ENCODE measurements around the gene DPH1.

The DPH1 gene

DNA sequence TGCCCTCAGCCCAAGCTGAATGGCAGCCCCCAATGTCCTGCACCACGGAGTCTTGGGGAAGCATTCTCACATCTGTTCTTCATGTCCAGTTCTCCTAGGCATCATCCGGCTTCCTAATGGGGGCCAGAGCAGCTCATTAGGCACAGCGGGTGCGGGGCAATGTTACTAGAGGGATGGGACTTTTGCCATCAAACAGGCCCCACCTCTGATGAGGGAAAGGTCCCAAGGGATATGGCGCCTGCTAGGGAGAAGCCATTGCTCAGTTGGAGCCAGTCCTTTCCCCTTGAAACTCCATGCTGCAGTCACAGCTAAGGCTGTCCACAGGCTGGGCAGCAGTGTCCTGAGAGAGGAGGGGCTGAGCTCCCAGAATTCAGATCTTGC lies 1.7 kb upstream of the DPH1 start:
- no peak for DNase-seq

- no peak for DNase-seq
These were observed 1.2 kb upstream of the DPH1 start for GRCh38 chr17:2028737-2029136.

DNA sequence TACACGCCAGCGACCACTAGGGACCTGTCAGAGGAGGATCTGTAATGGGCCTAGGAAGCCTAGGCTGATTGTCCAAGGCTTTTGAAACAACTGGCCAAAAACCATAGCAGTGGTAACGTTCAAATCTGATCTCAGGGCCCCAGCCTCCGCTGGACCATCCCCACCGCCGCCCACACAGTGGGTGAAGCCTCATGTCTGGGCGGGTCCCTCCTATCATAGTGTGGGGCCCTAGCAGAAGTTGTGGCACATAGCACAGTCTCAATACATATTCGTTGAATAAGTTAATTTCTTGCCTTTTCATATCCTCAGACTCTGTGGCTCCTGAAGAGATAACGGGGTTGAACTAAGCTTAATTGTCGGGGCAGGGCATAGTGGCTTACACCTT lies 818 bp downstream of the DPH1 start:
- no peak for DNase-seq

- DNase-seq, result no peak
These were observed 3.2 kb downstream of the DPH1 start for GRCh38 chr17:2033153-2033552.

- no peak for DNase-seq
These were observed 4.2 kb downstream of the DPH1 start for GRCh38 chr17:2034157-2034556.

GRCh38 chr17:2034806-2035540 lies 5.0 kb downstream of the DPH1 start:
- no peak for DNase-seq

GRCh38 chr17:2035541-2036488 lies 5.9 kb downstream of the DPH1 start:
- DNase-seq, result no peak

GRCh38 chr17:2037155-2037554 lies 7.2 kb downstream of the DPH1 start:
- no peak for DNase-seq

DNA sequence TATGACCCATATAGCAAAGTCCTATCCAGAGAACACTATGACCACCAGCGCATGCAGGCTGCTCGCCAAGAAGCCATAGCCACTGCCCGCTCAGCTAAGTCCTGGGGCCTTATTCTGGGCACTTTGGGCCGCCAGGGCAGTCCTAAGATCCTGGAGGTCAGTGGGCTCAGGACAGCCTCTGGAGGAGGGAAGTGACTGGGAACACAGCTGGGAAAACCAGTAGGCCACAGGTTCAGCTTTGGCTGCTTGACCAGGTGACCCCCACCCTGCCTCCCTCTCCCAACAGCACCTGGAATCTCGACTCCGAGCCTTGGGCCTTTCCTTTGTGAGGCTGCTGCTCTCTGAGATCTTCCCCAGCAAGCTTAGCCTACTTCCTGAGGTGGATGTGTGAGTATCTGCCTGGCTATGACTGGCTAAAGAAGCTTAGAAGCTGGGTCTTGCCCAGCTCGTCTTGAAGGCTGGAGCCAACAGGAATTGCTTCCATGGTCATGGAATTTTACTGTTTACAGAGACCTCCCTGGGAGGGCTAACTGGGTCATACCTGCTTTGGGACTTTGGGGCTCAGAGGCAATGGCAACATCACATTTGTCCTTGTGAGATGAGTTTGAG lies 10.4 kb downstream of the DPH1 start:
- DNase-seq, result no peak

- no peak for DNase-seq
These were observed 11.1 kb downstream of the DPH1 start for GRCh38 chr17:2040942-2041560.

GRCh38 chr17:2041561-2042389 lies 11.8 kb downstream of the DPH1 start, which contains the start of gene OVCA2:
Gene OVCA2 (plus strand): TSS chr17:2042022. CDS start chr17:2042048, 26 bp downstream.
- DNase-seq, result peak; percentile 15

DNA sequence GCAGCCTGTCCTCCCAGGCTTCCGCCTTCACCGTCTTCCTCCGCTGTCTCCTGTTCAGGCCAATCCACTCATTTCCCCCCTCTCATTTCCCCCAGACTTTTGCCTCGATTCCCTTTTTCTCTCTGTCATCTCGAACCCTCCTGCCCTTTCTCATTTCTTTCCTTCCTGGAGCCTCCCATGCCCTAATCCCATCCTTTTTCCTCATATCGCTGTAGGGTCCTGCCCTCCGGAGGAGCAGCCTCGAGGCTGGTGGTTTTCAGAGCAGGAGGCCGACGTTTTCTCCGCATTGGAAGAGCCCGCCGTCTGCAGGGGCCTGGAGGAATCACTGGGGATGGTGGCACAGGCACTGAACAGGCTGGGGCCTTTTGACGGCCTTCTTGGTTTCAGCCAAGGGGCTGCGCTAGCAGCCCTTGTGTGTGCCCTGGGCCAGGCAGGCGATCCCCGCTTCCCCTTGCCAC lies 12.5 kb downstream of the DPH1 start:
- no peak for DNase-seq

DNA sequence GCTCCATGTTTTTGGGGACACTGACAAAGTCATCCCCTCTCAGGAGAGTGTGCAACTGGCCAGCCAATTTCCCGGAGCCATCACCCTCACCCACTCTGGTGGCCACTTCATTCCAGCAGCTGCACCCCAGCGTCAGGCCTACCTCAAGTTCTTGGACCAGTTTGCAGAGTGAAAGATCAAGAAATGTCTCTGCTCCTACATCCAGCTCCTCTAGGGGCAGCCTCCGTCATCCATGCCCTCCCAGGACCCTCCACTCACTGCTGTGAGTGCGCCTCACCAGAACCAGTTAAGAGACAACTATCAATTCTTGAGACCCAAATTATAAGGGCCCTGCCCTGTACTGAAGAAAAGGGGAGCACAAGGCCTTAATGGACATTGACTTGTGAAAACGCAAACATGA lies 13.0 kb downstream of the DPH1 start:
- DNase-seq, result no peak

GRCh38 chr17:2043785-2044184 lies 13.8 kb downstream of the DPH1 start:
- DNase-seq, result no peak

- no peak for DNase-seq
These were observed 14.4 kb downstream of the DPH1 start for GRCh38 chr17:2044263-2044894.

DNA sequence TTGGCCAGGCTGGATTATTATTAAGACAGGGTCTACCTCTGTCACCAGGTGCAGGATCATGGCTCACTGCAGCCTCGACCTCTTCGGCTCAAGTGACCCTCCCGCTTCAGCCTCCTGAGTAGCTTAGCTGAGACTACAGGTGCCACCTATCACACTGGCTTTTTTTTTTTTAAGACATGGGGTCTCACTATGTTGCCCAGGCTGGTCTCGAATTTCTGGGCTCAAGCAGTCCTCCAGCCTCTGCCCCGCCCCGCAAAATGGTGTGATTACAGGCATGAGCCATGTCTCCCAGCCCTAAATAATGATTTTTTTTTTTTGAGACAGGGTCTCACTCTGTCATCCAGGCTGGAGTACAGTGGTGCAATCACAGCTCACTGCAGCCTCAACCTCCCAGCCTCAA lies 17.6 kb downstream of the DPH1 start:
- DNase-seq, result no peak

GRCh38 chr17:2048805-2049204 lies 18.9 kb downstream of the DPH1 start:
- DNase-seq, result no peak

DNA sequence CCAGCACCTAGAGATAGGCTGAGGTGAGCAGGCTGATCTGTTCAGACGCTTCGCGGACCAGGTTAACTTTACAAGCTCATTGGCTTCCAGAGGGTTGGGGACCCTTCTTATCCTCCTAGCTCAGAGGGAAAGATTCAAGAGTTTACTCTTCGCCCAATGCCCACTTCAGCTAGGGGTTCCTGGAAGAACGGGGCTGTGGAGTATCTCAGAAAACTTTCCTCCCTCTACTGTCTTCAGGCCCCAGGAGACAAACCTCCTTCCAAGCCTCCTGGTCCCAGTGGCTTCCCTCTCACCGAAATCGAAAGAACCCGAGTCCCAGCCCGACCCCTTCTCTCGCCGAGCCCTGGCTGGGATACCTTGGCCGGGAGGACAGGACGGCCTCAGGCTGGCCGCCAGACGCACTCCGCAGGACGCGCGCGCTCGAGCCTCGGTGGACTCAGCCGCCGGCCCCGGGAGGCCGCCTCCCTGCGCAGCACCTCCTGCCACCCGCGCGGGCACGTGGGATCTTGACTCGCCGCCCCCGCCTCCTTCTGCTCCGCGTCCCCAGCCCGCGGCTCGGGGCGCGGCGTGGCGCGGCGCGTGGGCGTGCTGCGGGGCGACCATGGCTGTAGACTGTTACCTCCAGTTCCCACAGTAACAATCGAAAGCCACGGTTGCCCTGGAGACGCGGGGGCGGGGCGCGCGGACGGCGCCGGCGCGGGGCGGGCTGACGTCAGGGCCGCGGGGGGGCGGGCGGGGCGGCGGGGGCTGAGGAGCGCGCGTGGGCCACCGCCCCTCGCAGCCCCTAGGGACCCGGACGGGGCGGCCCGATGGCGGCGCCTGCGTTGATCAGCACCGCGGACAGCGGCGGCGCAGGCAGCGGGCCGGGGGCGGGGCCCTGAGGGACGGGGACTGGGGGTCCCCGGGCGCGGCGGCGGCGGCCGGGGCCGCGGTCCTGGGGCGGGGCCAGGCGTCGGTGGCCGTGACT lies 19.7 kb downstream of the DPH1 start:
- DNase-seq, result no peak

DNA sequence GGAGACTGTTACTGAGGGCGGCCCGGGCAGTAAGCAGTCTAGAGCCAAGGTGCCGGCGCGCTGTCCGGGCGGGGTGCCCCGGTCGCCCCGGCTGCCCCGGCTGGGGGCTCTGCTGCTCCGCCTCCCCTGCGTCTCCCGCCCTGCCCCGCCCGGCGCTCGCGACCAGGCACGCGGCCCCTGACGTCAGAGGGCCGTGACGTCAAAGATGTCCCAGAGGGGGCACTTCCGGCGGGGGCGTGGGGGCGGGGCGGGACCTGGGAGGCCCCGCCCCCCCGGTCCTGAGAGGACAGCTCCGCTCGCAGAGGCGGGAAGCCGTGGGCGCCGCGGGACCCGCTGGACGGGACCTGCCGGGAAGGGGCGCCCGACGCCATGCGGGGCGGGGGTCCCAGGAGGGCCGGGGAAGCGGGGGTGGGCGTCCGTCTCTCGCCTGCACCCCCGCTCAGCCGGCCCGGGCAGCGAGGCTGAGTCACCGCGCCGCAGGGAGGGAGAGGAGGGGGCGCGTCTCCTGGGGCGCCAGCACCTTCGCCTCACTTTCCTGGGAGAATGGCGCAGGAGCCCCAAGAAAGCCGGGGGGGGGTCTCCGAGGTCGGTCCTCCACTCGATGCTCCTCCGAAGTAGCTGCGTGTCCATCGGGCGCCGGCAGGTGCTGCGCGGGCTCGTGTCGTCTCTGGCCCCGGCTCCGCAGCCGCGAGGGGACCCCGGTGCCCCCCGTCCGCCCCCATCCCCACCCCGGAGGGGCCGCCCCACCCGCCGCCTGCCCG lies 20.5 kb downstream of the DPH1 start:
- DNase-seq, result no peak
